Lower leg skin (tissue), 3 donors: ENCODE data around the gene WDR76.

Source experiments
- CTCF ChIP-seq, 3 donors: fragments of 450-650 bp; IDR thresholded peaks; one replicate each; pipeline ENCODE4 v1.5.1; 2016; ENCODE audit warnings: antibody characterized with exemption in 3 of 3, mild to moderate bottlenecking in 3 of 3, moderate library complexity in 2 of 3
- POLR2A ChIP-seq, 2 donors: fragments of 450-650 bp; IDR thresholded peaks; one replicate each; pipeline ENCODE4 v1.6.1; 2016 to 2017; ENCODE audit warnings: antibody characterized with exemption in 2 of 2, mild to moderate bottlenecking in 1 of 2, moderate library complexity in 1 of 2

GRCh38 chr15:43871835-43872234 is 45.0 kb downstream of the WDR76 start:
- TF ChIP-seq CTCF (IDR thresholded peaks at IDR 0.05), result no peak
- no peak for TF ChIP-seq POLR2A (IDR thresholded peaks at IDR 0.05)
